ENCODE results near the gene HLF. TPM values are rescaled to one million over a fixed set of nuclear protein-coding genes. Genes with fewer than 3 reads are reported as not detected.

The HLF gene
- total and polyA plus RNA-seq, 2 experiments from 2014 or later, result 0.09 TPM; not detected in 1

DNA sequence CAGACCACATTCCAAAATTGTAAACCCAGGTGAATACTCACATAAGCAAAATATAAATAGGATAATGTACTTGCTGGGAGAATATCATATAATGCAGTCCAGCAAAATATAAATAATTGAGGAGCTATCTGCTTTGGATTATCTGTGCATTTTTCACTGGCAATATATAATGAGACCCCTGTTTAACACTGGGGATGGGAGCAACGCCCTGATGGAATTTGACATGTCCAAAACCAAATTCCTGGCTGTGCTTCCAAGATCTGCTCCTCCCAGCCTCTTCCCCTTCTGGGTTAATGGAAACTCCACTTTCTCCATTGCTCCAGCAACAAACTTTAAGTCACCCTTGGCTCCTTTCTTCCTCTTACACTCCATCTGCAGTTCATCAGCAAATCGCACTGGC is 35.5 kb upstream of the HLF start:
- no peak overlapping the region for H2AFZ ChIP-seq
- WGBS, 2 experiments (ENCODE audit: low coverage in 1 of 2, low lambda C conversion rate in 2 of 2, missing lambda C conversion rate in 2 of 2), result 0 to 5% methylated on average over 2 of the region's 2 CpGs
- TF ChIP-seq EZH2 (IDR thresholded peaks at IDR 0.05; ENCODE audit: insufficient read depth, poor library complexity, severe bottlenecking) (no peak), EZH2phosphoT487 (IDR thresholded peaks at IDR 0.05; ENCODE audit: insufficient read depth, low read depth) (no peak)
- no peak overlapping the region for H3K4me2 ChIP-seq (ENCODE audit: unreplicated experiment)
- DNase-seq, result no peak
- in situ Hi-C loops (cut with MboI), result no loop called here
- H3K9me3 ChIP-seq (ENCODE audit: low read depth), result no peaks in the 10 kb centered on the region
- no peaks in the 10 kb centered on the region for H3K27me3 ChIP-seq (replicated peaks; ENCODE audit: insufficient read depth)
- no peaks in the 10 kb centered on the region for H3F3A ChIP-seq (ENCODE audit: insufficient read depth)
- no peaks in the 10 kb centered on the region for H3K9me2 ChIP-seq (ENCODE audit: insufficient read depth)
- H3K79me2 ChIP-seq (ENCODE audit: insufficient read depth), result no peaks in the 10 kb centered on the region
- no peaks in the 10 kb centered on the region for H3K4me1 ChIP-seq (ENCODE audit: insufficient read depth)
- no peaks in the 10 kb centered on the region for H4K20me1 ChIP-seq (ENCODE audit: insufficient read depth)
- H3K27ac ChIP-seq, result no peak overlapping the region
- H3K4me3 ChIP-seq, result no peak overlapping the region
- H3K9ac ChIP-seq, result no peak overlapping the region
- no peaks in the 10 kb centered on the region for H3K36me3 ChIP-seq (ENCODE audit: low read depth)

DNA sequence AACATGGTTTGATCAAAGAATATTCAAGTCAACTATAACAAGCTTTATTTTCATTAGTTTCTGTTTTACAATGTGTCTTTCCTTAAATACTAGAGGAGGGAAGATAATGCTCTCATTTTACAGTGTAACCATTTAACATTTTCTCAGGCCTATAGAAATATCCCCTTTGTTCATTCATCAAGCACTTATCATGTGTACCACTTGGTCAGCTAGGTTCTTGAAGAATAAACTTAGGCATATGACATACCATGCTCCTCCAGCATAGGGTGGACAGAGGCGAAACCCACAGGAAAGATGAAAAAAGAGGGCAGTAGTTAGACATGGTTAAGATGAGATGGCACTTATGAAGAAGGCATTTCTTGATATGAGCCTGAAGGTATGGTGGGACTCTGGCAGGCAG is 34.0 kb upstream of the HLF start:
- Histone ChIP-seq H3F3A (ENCODE audit: insufficient read depth) (no peaks in the 10 kb centered on the region), H3K36me3 (ENCODE audit: low read depth) (no peaks in the 10 kb centered on the region), H3K9me3 (ENCODE audit: low read depth) (no peaks in the 10 kb centered on the region), H3K9me2 (ENCODE audit: insufficient read depth) (no peaks in the 10 kb centered on the region), H3K4me3 (no peak overlapping the region), H3K27ac (no peak overlapping the region), H3K4me1 (ENCODE audit: insufficient read depth) (no peaks in the 10 kb centered on the region), H3K9ac (no peak overlapping the region), H3K79me2 (ENCODE audit: insufficient read depth) (no peaks in the 10 kb centered on the region), H3K27me3 (replicated peaks; ENCODE audit: insufficient read depth) (no peaks in the 10 kb centered on the region), H3K4me2 (ENCODE audit: unreplicated experiment) (no peak overlapping the region), H4K20me1 (ENCODE audit: insufficient read depth) (no peaks in the 10 kb centered on the region), H2AFZ (no peak overlapping the region)
- DNase-seq, result no peak
- TF ChIP-seq EZH2 (IDR thresholded peaks at IDR 0.05; ENCODE audit: insufficient read depth, poor library complexity, severe bottlenecking) (no peak), EZH2phosphoT487 (IDR thresholded peaks at IDR 0.05; ENCODE audit: insufficient read depth, low read depth) (no peak)
- 46 to 58% methylated on average over 1 of the region's 1 CpG for WGBS, 2 experiments (ENCODE audit: low coverage in 1 of 2, low lambda C conversion rate in 2 of 2, missing lambda C conversion rate in 2 of 2)
- in situ Hi-C loops (cut with MboI), result no loop called here

DNA sequence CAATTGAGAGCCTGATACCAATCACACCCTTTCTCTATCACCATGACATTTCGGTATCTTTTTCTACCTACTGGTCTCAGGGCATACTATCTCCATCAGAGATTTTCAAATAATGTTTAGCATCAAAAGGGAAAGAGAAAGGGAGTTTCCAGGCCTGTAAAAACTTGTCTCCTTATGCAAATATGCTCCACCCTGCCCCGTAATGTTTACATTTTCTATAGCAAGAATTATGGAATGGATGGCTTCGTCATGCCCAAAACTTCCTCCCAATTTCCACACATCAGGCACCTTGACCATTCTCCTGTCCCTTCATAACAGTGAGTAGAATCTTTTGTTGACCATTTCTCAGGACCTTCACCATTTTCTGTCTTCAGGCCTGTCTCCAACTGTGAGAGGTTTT is 30.9 kb upstream of the HLF start:
- Histone ChIP-seq H3K4me1 (ENCODE audit: insufficient read depth) (peaks cover 11% of the 10 kb centered on the region; the same call in 1 of the 2 replicates), H3K79me2 (ENCODE audit: insufficient read depth) (no peaks in the 10 kb centered on the region), H3K4me3 (no peak overlapping the region), H3F3A (ENCODE audit: insufficient read depth) (peaks cover 8% of the 10 kb centered on the region; the same call in 1 of the 2 replicates), H2AFZ (no peak overlapping the region), H3K27me3 (replicated peaks; ENCODE audit: insufficient read depth) (peaks cover 10% of the 10 kb centered on the region; the same call in 1 of the 2 replicates), H4K20me1 (ENCODE audit: insufficient read depth) (no peaks in the 10 kb centered on the region), H3K27ac (no peak overlapping the region), H3K36me3 (ENCODE audit: low read depth) (no peaks in the 10 kb centered on the region), H3K9ac (no peak overlapping the region), H3K4me2 (ENCODE audit: unreplicated experiment) (no peak overlapping the region), H3K9me3 (ENCODE audit: low read depth) (no peaks in the 10 kb centered on the region), H3K9me2 (ENCODE audit: insufficient read depth) (no peaks in the 10 kb centered on the region)
- no peak for TF ChIP-seq EZH2 (IDR thresholded peaks at IDR 0.05; ENCODE audit: insufficient read depth, poor library complexity, severe bottlenecking)
- TF ChIP-seq EZH2phosphoT487 (IDR thresholded peaks at IDR 0.05; ENCODE audit: insufficient read depth, low read depth), result no peak
- in situ Hi-C loops (cut with MboI), result no loop called here
- no peak for DNase-seq
- 66 to 69% methylated on average over 3 of the region's 3 CpGs for WGBS, 2 experiments (ENCODE audit: low coverage in 1 of 2, low lambda C conversion rate in 2 of 2, missing lambda C conversion rate in 2 of 2)

DNA sequence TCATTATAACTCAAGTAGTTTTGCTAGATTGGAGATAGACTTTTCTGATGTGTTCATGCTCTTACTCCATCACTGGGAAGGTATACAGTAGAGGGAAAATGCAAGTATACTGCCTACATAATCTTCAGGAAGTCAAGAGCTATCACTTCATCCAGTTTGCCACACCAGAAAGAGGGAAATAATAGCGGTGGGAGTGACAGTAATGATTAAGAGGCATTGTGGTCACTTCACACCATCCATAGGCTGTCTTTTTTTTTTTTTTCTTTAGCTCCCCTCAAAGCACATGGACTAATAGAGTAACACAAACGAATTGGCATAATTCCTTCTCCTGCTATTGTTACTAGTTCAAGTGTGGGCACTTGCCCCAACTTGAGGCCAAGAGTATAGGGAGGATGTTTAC is 28.4 kb upstream of the HLF start:
- H3K9me2 ChIP-seq (ENCODE audit: insufficient read depth), result no peaks in the 10 kb centered on the region
- in situ Hi-C loops (cut with MboI), result no loop called here
- TF ChIP-seq EZH2 (IDR thresholded peaks at IDR 0.05; ENCODE audit: insufficient read depth, poor library complexity, severe bottlenecking), result no peak
- no peak for TF ChIP-seq EZH2phosphoT487 (IDR thresholded peaks at IDR 0.05; ENCODE audit: insufficient read depth, low read depth)

More for the DNA sequence above, 28.4 kb upstream of the HLF start:
- Histone ChIP-seq H3K4me1 (ENCODE audit: insufficient read depth) (peaks cover 15% of the 10 kb centered on the region; the same call in 1 of the 2 replicates), H3F3A (ENCODE audit: insufficient read depth) (peaks cover 8% of the 10 kb centered on the region; the same call in 1 of the 2 replicates), H3K27me3 (replicated peaks; ENCODE audit: insufficient read depth) (peaks cover 10% of the 10 kb centered on the region; the same call in 1 of the 2 replicates), H3K27ac (no peak overlapping the region), H4K20me1 (ENCODE audit: insufficient read depth) (no peaks in the 10 kb centered on the region), H3K4me3 (no peak overlapping the region), H3K9me3 (ENCODE audit: low read depth) (no peaks in the 10 kb centered on the region), H3K79me2 (ENCODE audit: insufficient read depth) (no peaks in the 10 kb centered on the region), H3K9ac (no peak overlapping the region), H2AFZ (no peak overlapping the region), H3K4me2 (ENCODE audit: unreplicated experiment) (no peak overlapping the region), H3K36me3 (ENCODE audit: low read depth) (no peaks in the 10 kb centered on the region)
- DNase-seq, result no peak
- WGBS, 2 experiments (ENCODE audit: low coverage in 1 of 2, low lambda C conversion rate in 2 of 2, missing lambda C conversion rate in 2 of 2), result 28 to 31% methylated on average over 2 of the region's 2 CpGs

Data from GM23248 (cell line).